ENCODE measurements around the gene CNTNAP5.

CNTNAP5 gene

GRCh38 chr2:124961132-124961531, 936.0 kb downstream of the CNTNAP5 start:
- DNase-seq (ENCODE audit: low read depth) = no peak
- no peak for TF ChIP-seq CTCF (IDR thresholded peaks at IDR 0.05; ENCODE audit: low read depth, low read length, missing control alignments)
- in situ Hi-C loops (cut with HindIII; ENCODE audit: low sequenced_read_pairs) = no loop called here
- no peak overlapping the region for H3K4me3 ChIP-seq (ENCODE audit: low read depth, low read length)
